Choroid plexus epithelial cell (primary cell): ENCODE data around the gene DIDO1.

Experiments
- DNase-seq: peaks from one replicate; pipeline ENCODE4 v3.0.0-alpha.2; 2010; ENCODE audit warnings: low read depth
- H3K4me3 ChIP-seq: 2 replicates; pipeline ENCODE4 v1.5.1; 2011; ENCODE audit warnings: low read depth, mild to moderate bottlenecking, control low read depth, low read length, moderate library complexity
- TF ChIP-seq, protein P1 (sequence below): conservative IDR thresholded peaks from 2 replicates; pipeline ENCODE4 v1.5.1; 2011; ENCODE audit warnings: low read depth, mild to moderate bottlenecking, control low read depth, inconsistent platforms, low read length, moderate library complexity

Gene DIDO1

GRCh38 chr20:62966212-62967148 is 40.2 kb upstream of the DIDO1 start:
- H3K4me3 ChIP-seq, result no peak overlapping the region
- TF ChIP-seq, protein P1, sequence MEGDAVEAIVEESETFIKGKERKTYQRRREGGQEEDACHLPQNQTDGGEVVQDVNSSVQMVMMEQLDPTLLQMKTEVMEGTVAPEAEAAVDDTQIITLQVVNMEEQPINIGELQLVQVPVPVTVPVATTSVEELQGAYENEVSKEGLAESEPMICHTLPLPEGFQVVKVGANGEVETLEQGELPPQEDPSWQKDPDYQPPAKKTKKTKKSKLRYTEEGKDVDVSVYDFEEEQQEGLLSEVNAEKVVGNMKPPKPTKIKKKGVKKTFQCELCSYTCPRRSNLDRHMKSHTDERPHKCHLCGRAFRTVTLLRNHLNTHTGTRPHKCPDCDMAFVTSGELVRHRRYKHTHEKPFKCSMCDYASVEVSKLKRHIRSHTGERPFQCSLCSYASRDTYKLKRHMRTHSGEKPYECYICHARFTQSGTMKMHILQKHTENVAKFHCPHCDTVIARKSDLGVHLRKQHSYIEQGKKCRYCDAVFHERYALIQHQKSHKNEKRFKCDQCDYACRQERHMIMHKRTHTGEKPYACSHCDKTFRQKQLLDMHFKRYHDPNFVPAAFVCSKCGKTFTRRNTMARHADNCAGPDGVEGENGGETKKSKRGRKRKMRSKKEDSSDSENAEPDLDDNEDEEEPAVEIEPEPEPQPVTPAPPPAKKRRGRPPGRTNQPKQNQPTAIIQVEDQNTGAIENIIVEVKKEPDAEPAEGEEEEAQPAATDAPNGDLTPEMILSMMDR, result no peak
- no peak for DNase-seq

DNA sequence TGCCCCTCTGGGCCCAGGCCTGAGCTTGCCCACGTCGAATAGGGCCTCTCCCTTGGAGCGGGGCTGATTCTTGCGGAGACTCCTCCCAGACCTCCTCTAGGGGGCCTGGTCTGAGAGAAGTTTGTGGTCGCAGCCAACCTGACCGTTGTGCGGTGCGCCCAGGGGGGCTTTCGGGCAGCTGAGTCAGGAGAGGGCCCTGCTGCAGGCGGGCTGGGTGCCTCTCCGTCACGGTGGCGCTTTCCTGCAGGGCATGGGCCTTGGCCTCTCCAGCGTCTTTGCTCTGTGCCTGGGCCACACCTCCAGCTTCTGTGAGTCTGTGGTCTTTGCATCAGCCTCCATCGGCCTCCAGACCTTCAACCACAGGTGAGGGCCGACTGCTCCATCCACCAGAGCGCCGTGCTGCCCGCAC is 39.1 kb upstream of the DIDO1 start:
- TF ChIP-seq, protein P1, result no peak

DNA sequence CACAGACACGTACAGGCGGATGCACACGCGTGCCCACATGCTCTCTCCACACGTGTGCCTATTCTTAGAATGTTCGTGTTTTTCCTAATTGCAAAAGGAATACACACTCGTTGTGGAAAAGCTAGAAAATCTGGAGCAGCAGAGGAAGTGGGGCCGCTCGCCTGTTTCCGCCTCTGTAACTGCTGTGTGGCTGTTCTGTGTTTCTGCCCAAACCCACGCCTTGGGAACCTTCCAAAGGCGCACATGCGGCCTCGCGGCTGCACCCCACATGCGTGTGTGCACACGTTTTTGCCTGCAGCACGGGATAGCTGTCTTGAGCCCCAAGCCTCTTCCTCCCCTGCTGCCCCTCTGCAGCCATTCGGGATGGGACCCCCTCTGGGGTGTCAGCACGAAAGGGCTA is 38.4 kb upstream of the DIDO1 start:
- DNase-seq, result no peak
- TF ChIP-seq, protein P1, result no peak
- H3K4me3 ChIP-seq, result no peak overlapping the region

More for the DNA sequence above, 39.1 kb upstream of the DIDO1 start:
- no peak overlapping the region for H3K4me3 ChIP-seq
- DNase-seq, result no peak

GRCh38 chr20:62963614-62964397 is 37.5 kb upstream of the DIDO1 start:
- TF ChIP-seq, protein P1, result no peak
- no peak for DNase-seq
- no peak overlapping the region for H3K4me3 ChIP-seq

GRCh38 chr20:62962891-62963613 is 36.7 kb upstream of the DIDO1 start:
- H3K4me3 ChIP-seq, result no peak overlapping the region
- DNase-seq, result no peak
- TF ChIP-seq, protein P1, result no peak

DNA sequence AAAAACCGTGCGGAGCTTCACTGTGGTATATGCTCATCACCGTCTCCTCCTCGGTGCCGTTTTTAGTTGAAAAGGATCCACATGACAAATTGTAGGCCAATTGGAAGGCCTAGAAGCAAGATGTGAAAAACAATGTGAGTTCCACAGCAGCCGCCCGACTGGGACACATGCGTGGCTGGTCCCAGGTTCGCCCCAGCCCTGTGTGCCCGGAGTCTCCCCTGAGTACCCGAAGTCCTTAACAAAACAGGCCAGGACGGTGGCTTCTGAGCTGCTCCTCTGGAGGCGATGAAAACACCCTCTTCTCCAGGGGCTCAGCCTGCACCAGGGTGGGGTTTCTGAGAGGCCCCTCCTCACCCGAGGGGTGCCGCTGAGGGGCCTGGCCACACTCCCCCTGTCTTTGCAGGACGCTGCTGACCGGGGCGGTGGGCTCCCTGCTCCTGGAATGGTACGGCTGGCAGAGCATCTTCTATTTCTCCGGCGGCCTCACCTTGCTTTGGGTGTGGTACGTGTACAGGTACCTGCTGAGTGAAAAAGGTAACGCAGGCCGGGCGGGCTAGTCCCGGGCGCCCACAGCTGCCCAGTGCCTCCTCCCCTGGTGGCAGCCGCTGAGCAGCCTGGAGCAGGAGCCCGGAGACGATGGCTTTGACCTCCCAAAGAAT is 36.0 kb upstream of the DIDO1 start:
- TF ChIP-seq, protein P1, result no peak
- DNase-seq, result no peak
- H3K4me3 ChIP-seq, result no peak overlapping the region
